ENCODE data around the gene PLXNA2. TPM values are rescaled to one million over a fixed set of nuclear protein-coding genes. Genes with fewer than 3 reads are reported as not detected.
A peak's percentile ranks its signal among the peaks of the same experiment; 100 is the strongest.

Gene PLXNA2
- total and polyA plus RNA-seq, 8 donors = 48.7 to 137 (median 72.9) TPM

GRCh38 chr1:208159555-208160258 lies 84.5 kb downstream of the PLXNA2 start:
- Histone ChIP-seq H3K9me3 (no peaks in the 10 kb centered on the region), H3K4me1 (peaks cover 14 to 43% (median 26%) of the 10 kb centered on the region in 3 donors), H3K36me3 (no peaks in the 10 kb centered on the region), H3K27me3 (no peaks in the 10 kb centered on the region), H3K27ac (no peak overlapping the region), H3K4me3 (no peak overlapping the region)
- ATAC-seq (peak; percentile 5 to 31 (median 22)), DNase-seq (no peak), FAIRE-seq (no peak)
- intact Hi-C loops (cut with DNase I) = no loop called here
- WGBS, 2 donors = 77 to 79% methylated on average over 11 of the region's 11 CpGs
- TF ChIP-seq CTCF (IDR thresholded peaks at IDR 0.05) = no peak

GRCh38 chr1:208158640-208159554 lies 85.3 kb downstream of the PLXNA2 start:
- Histone ChIP-seq H3K9me3 (no peaks in the 10 kb centered on the region), H3K36me3 (no peaks in the 10 kb centered on the region), H3K27me3 (no peaks in the 10 kb centered on the region), H3K4me1 (peaks cover 16 to 51% (median 32%) of the 10 kb centered on the region in 3 donors), H3K27ac (peak overlapping the region in 1 of 4 donors; percentile 12), H3K4me3 (no peak overlapping the region)
- FAIRE-seq (no peak), ATAC-seq (peak; percentile 5 to 45 (median 21)), DNase-seq (peak in 1 of 6 donors; percentile 42)
- WGBS, 2 donors = 72% methylated on average over 8 of the region's 8 CpGs
- intact Hi-C loops (cut with DNase I) = no loop called here
- no peak for TF ChIP-seq CTCF (IDR thresholded peaks at IDR 0.05)

- FAIRE-seq (no peak), DNase-seq (no peak), ATAC-seq (no peak)
- intact Hi-C loops (cut with DNase I) = no loop called here
- Histone ChIP-seq H3K9me3 (no peaks in the 10 kb centered on the region), H3K36me3 (no peaks in the 10 kb centered on the region), H3K27me3 (no peaks in the 10 kb centered on the region), H3K27ac (no peak overlapping the region), H3K4me3 (no peak overlapping the region), H3K4me1 (peaks cover 16 to 54% (median 33%) of the 10 kb centered on the region in 3 donors)
- 91 to 93% methylated on average over 3 of the region's 3 CpGs for WGBS, 2 donors
- TF ChIP-seq CTCF (IDR thresholded peaks at IDR 0.05) = no peak
These were observed 86.4 kb downstream of the PLXNA2 start for GRCh38 chr1:208157769-208158168.

GRCh38 chr1:208156741-208157140 lies 87.4 kb downstream of the PLXNA2 start:
- H3K27me3 ChIP-seq = no peaks in the 10 kb centered on the region
- WGBS, 2 donors = 83% methylated on average over 2 of the region's 2 CpGs
- FAIRE-seq (no peak), ATAC-seq (no peak), DNase-seq (no peak)
- no peaks in the 10 kb centered on the region for H3K9me3 ChIP-seq
- H3K36me3 ChIP-seq = no peaks in the 10 kb centered on the region
- intact Hi-C loops (cut with DNase I) = no loop called here
- no peak overlapping the region for H3K27ac ChIP-seq
- H3K4me3 ChIP-seq = no peak overlapping the region
- H3K4me1 ChIP-seq = peaks cover 16 to 56% (median 25%) of the 10 kb centered on the region in 3 donors
- no peak for TF ChIP-seq CTCF (IDR thresholded peaks at IDR 0.05)

Measured in pancreas (tissue), 10 donors.